ENCODE results near the gene AKAIN1. TPM values are rescaled to one million over a fixed set of nuclear protein-coding genes. Genes with fewer than 3 reads are reported as not detected.

The AKAIN1 gene
- total RNA-seq, 4 donors from 2014 or later: not detected

DNA sequence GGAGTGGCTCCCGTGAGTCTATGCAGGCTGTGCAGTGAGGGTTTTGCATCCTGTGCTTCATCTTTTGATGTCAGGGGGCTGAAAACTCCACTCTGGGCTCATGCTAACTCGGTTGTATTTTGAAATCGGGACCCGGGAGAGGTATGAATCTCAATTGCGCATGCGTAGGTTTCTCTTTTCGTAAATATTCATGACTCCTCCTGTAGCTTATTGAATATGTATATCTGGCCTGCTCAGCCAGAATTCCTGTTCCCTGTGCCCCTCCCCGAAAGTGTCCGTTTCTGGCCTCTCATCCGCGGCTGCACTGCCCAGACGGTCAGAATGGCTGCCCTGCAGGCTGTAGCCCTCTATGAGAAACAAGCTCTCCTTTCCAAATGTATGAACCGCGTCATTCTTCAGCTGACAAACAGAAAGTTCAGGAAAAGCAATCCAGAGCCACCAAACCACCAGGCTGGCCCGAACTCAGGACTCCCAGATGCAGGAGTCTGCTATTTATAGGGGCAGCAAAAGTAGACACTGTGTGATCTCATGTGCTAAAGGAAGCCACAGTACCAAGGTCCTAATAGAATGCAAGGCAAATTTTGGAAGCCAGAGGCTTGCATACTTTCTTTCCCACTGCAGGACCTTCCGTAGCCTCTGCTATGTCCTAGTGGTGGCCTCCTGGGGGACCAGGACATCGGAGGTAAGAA is 41.7 kb downstream of the AKAIN1 start:
- Histone ChIP-seq H3K9me3 (no peaks in the 10 kb centered on the region), H3K4me1 (no peaks in the 10 kb centered on the region), H3K27ac (no peak overlapping the region), H3K36me3 (no peaks in the 10 kb centered on the region), H3K4me3 (replicated peaks in 1 of 3) (no peak overlapping the region), H3K27me3 (no peaks in the 10 kb centered on the region)
- intact Hi-C loops (cut with DNase I): no loop called here
- no peak for TF ChIP-seq CTCF (IDR thresholded peaks at IDR 0.05)
- no peak for TF ChIP-seq POLR2A (IDR thresholded peaks at IDR 0.05)
- 78 to 88% methylated on average over 17 of the region's 17 CpGs for WGBS, 2 donors
- DNase-seq: no peak

- Histone ChIP-seq H3K9me3 (no peaks in the 10 kb centered on the region), H3K27me3 (no peaks in the 10 kb centered on the region), H3K36me3 (no peaks in the 10 kb centered on the region), H3K4me3 (replicated peaks in 1 of 3) (no peak overlapping the region), H3K4me1 (no peaks in the 10 kb centered on the region), H3K27ac (no peak overlapping the region)
- TF ChIP-seq POLR2A (IDR thresholded peaks at IDR 0.05) (no peak), CTCF (IDR thresholded peaks at IDR 0.05) (no peak)
- intact Hi-C loops (cut with DNase I): no loop called here
- DNase-seq: no peak
- 73 to 80% methylated on average over 6 of the region's 6 CpGs for WGBS, 2 donors
These were observed 44.6 kb downstream of the AKAIN1 start for GRCh38 chr18:5152343-5153020.

GRCh38 chr18:5150894-5151293 is 46.2 kb downstream of the AKAIN1 start:
- WGBS, 2 donors: 92 to 95% methylated on average over 1 of the region's 1 CpG
- intact Hi-C loops (cut with DNase I): no loop called here
- no peak overlapping the region for H3K4me3 ChIP-seq (replicated peaks in 1 of 3)
- no peaks in the 10 kb centered on the region for H3K9me3 ChIP-seq
- no peaks in the 10 kb centered on the region for H3K36me3 ChIP-seq
- TF ChIP-seq POLR2A (IDR thresholded peaks at IDR 0.05) (no peak), CTCF (IDR thresholded peaks at IDR 0.05) (no peak)
- no peak overlapping the region for H3K27ac ChIP-seq
- DNase-seq: no peak
- no peaks in the 10 kb centered on the region for H3K27me3 ChIP-seq
- no peaks in the 10 kb centered on the region for H3K4me1 ChIP-seq

GRCh38 chr18:5146093-5146492 is 51.0 kb downstream of the AKAIN1 start:
- 86 to 88% methylated on average over 4 of the region's 4 CpGs for WGBS, 2 donors
- Histone ChIP-seq H3K27me3 (no peaks in the 10 kb centered on the region), H3K9me3 (no peaks in the 10 kb centered on the region), H3K4me1 (no peaks in the 10 kb centered on the region), H3K36me3 (no peaks in the 10 kb centered on the region), H3K27ac (no peak overlapping the region), H3K4me3 (replicated peaks in 1 of 3) (no peak overlapping the region)
- DNase-seq: no peak
- TF ChIP-seq POLR2A (IDR thresholded peaks at IDR 0.05): no peak
- intact Hi-C loops (cut with DNase I): no loop called here

- Histone ChIP-seq H3K27me3 (no peaks in the 10 kb centered on the region), H3K27ac (no peak overlapping the region), H3K4me3 (replicated peaks in 1 of 3) (no peak overlapping the region), H3K9me3 (no peaks in the 10 kb centered on the region), H3K36me3 (no peaks in the 10 kb centered on the region), H3K4me1 (no peaks in the 10 kb centered on the region)
- no peak for DNase-seq
- intact Hi-C loops (cut with DNase I): no loop called here
- 81 to 83% methylated on average over 10 of the region's 10 CpGs for WGBS, 2 donors
- no peak for TF ChIP-seq CTCF (IDR thresholded peaks at IDR 0.05)
- no peak for TF ChIP-seq POLR2A (IDR thresholded peaks at IDR 0.05)
These were observed 51.8 kb downstream of the AKAIN1 start for GRCh38 chr18:5145168-5145825.
